HG02571 (cell line): Measurements from ENCODE around the gene MARCHF9.

Source experiments
- ATAC-seq: cut with Tn5 transposase; IDR thresholded peaks from one replicate; pipeline ENCODE4 v1.9.1; 2021; ENCODE audit warnings: mild to moderate bottlenecking, moderate library complexity; ENCODE audit not compliant: unreplicated experiment

MARCHF9 gene

GRCh38 chr12:57782608-57783465, 27.9 kb downstream of the MARCHF9 start, which contains the start of gene TSFM:
Gene TSFM (plus strand): TSS chr12:57782787. CDS start chr12:57782802, 15 bp downstream.
- ATAC-seq: peak; percentile 80

GRCh38 chr12:57783466-57783801, 28.5 kb downstream of the MARCHF9 start:
- ATAC-seq: no peak

GRCh38 chr12:57783861-57784260, 29.0 kb downstream of the MARCHF9 start:
- no peak for ATAC-seq

GRCh38 chr12:57793920-57794319, 39.0 kb downstream of the MARCHF9 start:
- ATAC-seq: no peak

GRCh38 chr12:57795354-57795753, 40.5 kb downstream of the MARCHF9 start:
- ATAC-seq: no peak

- no peak for ATAC-seq
Observed at GRCh38 chr12:57796996-57797395, 42.1 kb downstream of the MARCHF9 start.

GRCh38 chr12:57797933-57798332, 43.0 kb downstream of the MARCHF9 start:
- ATAC-seq: no peak

- ATAC-seq: no peak
Observed at GRCh38 chr12:57800965-57801364, 46.1 kb downstream of the MARCHF9 start.

- ATAC-seq: no peak
Observed at GRCh38 chr12:57802607-57803006, 47.7 kb downstream of the MARCHF9 start.

- no peak for ATAC-seq
Observed at GRCh38 chr12:57803319-57803893, 48.5 kb downstream of the MARCHF9 start.

GRCh38 chr12:57806677-57807076, 51.8 kb downstream of the MARCHF9 start:
- no peak for ATAC-seq

- no peak for ATAC-seq
Observed at GRCh38 chr12:57807285-57807684, 52.4 kb downstream of the MARCHF9 start.

GRCh38 chr12:57808351-57808750, 53.4 kb downstream of the MARCHF9 start:
- ATAC-seq: no peak

GRCh38 chr12:57809425-57809824, 54.5 kb downstream of the MARCHF9 start:
- no peak for ATAC-seq
